ENCODE data around the gene SDR42E1. TPM values are rescaled to one million over a fixed set of nuclear protein-coding genes. Genes with fewer than 3 reads are reported as not detected.

The SDR42E1 gene
- total RNA-seq: 8.5 and 8.7 TPM in 2 replicates

DNA sequence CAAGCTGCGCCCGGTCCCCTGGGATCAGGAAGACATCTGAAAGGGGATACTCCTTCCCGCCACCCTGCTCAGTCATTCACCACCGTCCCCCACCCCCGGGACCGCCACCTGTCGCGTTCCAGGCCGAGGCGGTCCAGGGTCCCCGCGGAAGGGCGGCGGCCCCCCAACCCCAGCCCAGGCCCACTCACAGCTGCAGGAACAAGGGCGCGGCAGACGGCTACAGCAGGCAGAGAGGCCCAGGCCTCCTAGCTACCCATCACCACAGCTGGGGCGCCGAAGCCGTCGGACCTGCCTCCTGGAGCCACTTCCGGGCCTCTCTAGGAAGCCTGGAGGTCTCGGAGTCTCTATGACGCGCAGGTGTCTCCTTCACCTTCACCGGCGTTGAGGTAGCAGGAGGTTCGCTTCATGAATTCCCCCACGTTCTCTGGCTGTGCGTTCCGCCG, at the start of gene SDR42E1:
Gene SDR42E1 (minus strand): TSS at position 272 of the 443 bp plus-strand sequence. CDS start 10,612 bp downstream, outside the sequence.
- intact Hi-C loops (cut with micrococcal nuclease): loop anchor here (1.0 to 10.0 kb wide), 3 partner anchors 159 to 1796 kb away; partner anchors contain the start of genes GAN, HSBP1 and MPHOSPH6

DNA sequence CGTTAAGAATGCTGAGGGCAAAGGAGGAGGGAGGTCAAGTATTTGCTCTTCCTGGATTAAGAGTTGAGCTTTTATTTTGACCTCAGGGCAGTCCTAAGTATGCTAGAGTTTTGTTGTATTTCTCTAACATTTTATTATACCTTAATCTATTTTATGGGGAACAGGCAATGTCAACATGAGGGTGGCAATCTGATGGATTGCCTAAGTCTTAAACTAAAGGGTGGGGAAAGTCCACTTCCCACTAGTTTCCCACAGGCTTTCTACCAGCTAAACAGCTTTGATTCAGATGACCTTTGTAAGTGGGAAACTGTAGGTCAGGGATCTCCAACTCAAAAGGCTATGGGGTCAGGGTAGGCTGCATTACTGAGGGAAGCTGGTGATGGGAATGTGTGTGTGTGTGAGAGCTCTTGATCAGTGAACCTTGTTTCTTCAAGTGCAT, 48.7 kb upstream of the SDR42E1 start:
- intact Hi-C loops (cut with micrococcal nuclease): no loop called here

DNA sequence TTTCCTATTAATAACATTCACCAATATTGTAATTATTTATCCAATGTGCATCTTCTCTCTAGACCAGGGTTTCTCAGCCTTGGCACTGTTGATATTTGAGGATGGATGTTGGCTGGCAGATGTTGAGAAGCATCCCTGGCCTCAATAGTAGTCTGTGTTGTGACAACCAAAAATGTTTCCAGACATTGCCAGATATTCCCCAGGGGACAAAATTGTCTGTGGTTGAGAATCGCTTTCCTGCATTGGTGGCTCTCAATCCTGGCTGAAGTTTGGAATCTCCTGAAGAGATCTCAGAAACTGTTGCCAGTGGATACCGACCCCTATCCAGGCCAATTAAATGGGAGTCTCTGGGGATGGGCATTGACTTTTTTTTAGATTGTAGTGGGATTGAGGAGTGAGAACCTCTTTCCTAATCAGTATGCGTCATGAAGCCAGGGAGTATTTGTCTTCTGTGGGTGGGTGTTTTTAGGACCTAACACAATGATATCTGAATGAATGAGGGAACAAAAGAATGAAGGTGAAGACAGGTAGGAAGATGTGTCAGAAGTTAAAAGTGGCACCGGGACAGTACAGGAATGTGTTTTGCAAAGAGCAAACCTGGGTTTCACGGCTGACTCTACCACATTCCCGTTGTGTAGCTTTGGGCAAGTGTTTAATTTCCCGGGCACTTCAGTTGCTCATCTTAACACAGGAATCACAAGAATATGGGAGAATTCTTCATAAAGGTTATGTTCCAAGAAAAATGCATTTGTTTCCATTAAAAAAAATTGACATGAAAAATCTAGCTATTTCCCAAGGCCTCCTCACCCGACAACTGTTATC, 48.1 kb upstream of the SDR42E1 start:
- intact Hi-C loops (cut with micrococcal nuclease): no loop called here

GRCh38 chr16:82056550-82056896, 45.3 kb upstream of the SDR42E1 start:
- intact Hi-C loops (cut with micrococcal nuclease): no loop called here

DNA sequence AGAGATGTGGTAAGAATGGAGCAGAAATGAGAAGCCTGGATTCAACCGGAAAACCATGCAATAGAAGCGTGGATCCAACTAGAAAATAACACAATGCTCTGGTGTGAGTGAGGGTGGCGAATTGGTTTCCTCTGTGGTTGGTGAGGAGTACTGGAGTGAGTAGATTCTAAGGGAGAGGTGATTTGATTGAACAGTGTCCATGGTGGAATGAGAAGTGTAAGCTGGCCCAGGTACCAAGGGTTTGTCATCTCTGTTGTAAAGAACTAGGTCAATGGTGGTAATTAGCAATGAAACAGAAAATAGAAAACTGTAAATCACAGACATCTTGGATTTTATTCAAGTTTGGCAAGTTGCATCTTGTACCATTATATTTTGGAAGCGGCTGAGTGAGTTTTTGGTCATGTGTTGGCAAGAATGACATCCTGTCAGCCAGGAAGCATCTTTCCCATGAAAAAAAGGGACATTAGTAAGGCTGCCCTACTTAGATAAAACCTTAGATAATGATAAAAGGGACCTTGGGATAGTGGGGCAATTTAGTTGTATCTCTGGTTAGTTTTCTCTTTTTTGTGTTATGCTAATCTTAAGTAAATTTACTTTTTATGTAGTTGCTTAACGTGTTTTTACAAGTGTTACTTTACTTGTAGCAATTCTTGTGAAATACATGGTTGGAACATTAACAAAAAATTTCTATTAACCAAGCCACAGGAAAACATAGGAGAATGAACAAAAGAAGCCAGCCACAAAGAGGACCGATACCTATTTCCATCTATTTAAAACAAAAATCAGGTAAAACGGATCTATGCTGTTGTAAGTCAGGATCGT, 44.7 kb upstream of the SDR42E1 start:
- intact Hi-C loops (cut with micrococcal nuclease): no loop called here

DNA sequence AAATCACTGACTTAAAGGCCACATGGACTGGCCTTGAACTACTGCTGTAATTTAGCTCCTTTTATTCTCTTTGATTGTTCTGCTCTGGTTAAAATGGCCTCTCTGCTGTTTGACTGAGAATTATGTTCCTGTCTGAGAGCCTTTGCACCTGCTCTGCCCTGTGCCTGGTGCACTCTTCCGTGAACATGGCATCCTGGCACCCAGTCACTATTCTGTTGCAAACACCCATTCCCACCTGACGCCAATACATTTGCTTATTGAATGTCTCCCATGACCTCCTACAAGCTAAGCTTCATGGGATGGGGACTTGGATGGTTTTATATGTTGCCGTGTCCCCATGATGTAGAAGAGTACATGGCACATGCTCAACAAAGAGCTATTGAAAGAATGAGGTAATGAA, 43.8 kb upstream of the SDR42E1 start:
- intact Hi-C loops (cut with micrococcal nuclease): no loop called here

GRCh38 chr16:82051656-82052055, 40.4 kb upstream of the SDR42E1 start:
- intact Hi-C loops (cut with micrococcal nuclease): no loop called here

DNA sequence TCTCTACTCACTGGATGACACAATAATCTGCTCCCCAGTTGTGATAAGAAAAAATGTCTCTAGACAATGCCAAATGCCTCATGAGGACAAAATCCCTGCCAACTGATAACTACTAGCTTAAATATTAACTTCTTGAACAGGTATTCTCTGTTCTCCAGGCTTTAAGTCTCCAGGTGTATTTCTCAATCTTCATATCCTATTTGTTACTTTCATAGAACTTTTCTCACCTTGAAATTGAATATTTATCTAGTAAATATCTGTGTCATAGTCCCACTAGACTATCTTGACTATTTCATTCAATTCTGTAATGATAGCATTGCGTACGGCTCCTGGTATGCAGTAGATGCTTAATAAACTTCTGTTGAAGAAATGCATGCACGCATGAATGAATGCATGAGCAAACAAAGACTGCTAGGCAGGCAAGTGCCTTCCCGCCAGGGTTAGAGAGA, 39.7 kb upstream of the SDR42E1 start:
- intact Hi-C loops (cut with micrococcal nuclease): no loop called here

- intact Hi-C loops (cut with micrococcal nuclease): no loop called here
Observed at GRCh38 chr16:82050506-82050905, 39.2 kb upstream of the SDR42E1 start.

GRCh38 chr16:82049484-82049883, 38.2 kb upstream of the SDR42E1 start:
- intact Hi-C loops (cut with micrococcal nuclease): no loop called here

DNA sequence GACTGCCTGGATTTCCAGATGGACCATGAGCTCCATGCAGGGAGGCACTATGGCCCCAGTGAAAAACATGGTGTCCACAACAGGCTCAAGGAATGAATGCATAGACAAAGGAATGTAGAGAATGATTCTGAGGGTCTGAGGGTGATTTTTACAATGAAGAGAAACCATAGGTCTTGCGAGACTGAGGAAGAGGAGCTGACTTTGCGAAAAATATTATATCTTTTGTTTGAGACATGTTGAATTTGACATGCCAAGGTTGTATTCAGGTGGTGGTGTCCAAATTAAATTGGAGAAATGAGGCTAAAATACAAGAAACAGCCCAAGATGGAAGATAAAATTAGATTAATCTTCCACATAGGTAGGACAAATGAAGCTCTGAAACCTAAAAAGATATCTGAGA, 36.5 kb upstream of the SDR42E1 start:
- intact Hi-C loops (cut with micrococcal nuclease): no loop called here

DNA sequence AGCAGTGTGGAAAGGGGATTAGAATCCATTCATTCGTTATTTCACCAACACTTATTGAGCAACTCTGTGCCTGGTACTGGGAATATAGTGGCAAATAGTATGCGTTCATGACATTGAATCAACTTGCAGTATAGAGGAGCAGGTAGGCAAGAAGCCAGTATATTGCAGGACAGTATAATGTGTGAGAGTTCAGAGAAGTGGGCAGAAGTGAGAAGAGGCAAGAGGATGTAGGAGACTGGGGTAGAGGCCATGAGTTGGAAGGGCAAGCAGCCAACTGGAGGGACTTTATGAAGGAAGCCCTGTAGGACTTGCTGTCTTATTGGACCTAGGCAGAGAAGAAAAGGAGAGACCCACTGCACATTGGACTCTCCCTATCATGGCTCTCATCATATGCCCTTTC, 36.1 kb upstream of the SDR42E1 start:
- intact Hi-C loops (cut with micrococcal nuclease): no loop called here

- intact Hi-C loops (cut with micrococcal nuclease): no loop called here
Observed at GRCh38 chr16:82046941-82047340, 35.7 kb upstream of the SDR42E1 start.

DNA sequence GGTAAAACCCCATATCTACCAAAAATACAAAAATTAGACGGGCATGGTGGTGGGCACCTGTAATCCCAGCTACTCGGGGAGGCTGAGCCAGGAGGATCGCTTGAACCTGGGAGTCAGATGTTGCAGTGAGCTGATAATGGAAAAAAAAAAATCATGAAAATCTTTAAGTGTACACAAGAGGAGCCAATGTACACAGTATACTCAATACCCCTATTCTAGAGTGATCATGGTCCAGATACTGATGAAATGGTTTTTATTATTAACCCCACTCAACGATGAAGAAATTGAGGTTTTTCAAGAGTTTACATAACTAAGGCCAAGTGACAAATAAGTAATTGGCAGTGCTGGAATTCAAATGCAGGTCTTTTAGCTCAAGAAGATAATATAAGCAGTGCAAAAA, 35.3 kb upstream of the SDR42E1 start:
- intact Hi-C loops (cut with micrococcal nuclease): no loop called here

DNA sequence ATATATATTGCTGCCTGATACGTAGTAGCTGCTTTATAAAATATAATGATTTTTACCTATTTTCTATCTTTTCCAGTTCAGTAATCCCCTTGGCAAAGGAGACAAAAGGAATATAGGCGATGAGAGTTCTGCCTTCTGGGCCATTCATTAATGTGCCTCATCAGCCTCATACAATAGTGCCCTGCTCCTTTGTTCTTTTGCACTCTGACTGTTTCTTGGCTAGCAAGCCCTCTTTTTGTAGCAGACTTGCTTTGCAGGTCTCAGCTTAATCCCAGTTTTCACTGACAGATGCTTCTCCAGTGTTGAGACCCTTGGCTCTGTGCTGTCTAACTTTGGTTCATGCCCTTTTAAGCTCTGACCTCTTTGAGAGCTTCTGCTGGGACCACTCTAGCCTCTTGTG, 34.2 kb upstream of the SDR42E1 start:
- intact Hi-C loops (cut with micrococcal nuclease): no loop called here

DNA sequence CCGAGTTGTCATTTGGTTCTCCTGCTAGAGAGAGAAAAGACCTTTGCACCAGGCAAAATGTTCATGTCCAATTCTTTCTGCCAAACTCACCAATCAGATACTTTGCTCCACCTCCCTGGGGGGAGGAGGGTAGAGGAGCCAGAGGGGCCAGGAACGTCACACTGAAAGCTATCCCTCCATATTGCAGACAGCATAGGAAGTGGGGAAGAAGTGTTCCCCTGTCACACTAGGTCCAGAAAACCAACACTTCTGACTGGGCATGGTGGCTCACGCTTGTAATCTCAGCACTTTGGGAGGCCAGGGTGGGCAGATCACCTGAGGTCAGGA, 33.3 kb upstream of the SDR42E1 start:
- intact Hi-C loops (cut with micrococcal nuclease): no loop called here

DNA sequence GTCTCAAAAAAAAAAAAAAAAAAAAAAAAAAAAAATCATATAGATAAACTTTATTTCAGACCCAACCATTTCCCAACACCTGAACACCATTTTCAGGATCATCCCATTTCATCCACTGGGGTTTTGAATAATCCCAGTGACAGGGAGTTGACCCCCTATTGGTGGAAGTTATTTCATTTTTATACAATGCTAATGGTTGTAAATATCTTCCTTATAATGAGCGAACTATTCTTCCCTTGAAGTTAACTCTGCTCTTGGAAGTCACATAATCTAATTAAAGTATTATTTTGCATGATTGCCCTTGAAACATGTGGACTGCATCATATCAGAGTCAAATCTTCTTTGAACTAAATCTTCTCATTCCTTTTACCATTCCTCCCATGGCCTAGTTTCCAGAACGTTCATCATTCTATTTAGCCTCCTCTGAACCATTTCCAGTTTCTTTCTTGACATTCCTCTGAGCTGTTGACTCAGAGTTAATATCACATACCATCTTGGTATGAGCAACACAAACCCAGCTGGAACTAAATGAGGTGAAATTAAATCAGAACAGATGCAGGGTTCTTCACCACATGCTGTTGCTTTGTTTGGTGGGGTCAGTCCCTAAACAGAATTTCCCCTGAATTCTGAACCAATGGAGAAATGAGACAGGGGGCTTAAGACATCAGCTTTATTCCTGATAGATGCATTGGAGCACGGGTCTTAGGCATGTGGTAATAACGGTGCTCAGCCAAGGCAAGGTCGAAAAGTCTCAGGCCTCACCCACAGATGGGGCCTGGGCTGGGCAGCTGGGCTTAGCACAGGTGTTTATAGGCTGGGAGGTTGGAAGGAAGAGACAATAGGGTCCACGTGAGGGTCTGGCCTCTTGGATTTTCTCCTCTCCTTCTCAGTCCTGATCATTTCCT, 32.7 kb upstream of the SDR42E1 start:
- intact Hi-C loops (cut with micrococcal nuclease): no loop called here

DNA sequence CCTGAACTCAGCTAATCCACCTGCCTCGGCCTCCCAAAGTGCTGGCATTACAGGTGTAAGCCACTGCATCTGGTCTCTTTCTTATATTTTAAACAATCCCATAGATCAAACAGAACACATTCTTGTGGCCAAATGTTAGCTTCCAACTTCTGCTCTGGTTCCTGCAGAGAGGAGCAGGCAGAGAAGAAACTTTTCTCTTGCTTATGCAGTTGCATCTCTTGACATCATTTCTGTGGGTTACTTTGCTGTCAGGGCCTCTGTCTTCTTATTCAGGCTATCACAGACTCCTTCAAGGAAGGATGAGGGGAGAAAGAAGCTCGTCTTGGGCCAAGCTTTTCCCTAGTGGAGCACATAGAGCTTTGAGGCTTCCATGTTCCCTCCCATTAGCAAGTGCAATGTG, 31.6 kb upstream of the SDR42E1 start:
- intact Hi-C loops (cut with micrococcal nuclease): no loop called here

- intact Hi-C loops (cut with micrococcal nuclease): no loop called here
Observed at GRCh38 chr16:82042144-82042543, 30.9 kb upstream of the SDR42E1 start.

- intact Hi-C loops (cut with micrococcal nuclease): no loop called here
Observed at GRCh38 chr16:82041542-82041941, 30.3 kb upstream of the SDR42E1 start.

DNA sequence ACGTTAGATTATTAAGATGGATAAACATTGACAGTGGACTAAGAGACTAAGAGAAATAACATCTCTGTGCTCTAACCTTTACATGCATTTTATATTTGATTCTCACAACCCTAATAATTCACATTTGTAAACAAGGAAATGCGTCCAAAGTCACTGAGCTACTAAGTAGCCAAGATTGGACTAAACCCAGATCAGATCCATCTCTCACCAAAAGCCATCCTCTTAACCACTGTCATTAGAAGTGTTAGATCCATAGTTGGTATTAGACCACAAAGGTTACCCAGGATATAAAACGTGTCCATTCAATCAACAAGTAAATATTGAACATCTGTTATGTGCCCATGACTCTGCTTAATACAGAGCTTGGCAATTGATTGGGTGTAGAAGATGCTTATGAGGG, 29.0 kb upstream of the SDR42E1 start:
- intact Hi-C loops (cut with micrococcal nuclease): no loop called here

All from T-helper 1 cell treated with Interleukin-12 subunit alpha and Interleukin-12 subunit beta and Interleukin-4 antibody, amounts not matched to agents 30 ng/mL and 1 ng/mL, for 36 hours (primary cell).